ENCODE data around the gene ZYG11B. TPM values are rescaled to one million over a fixed set of nuclear protein-coding genes. Genes with fewer than 3 reads are reported as not detected.
A peak's percentile ranks its signal among the peaks of the same experiment; 100 is the strongest.
"Not testable (repeated sequence)": the region's sequence is repeated elsewhere in the genome, so short reads cannot be mapped to it uniquely, and the experiment has no call there.

Gene ZYG11B
- total RNA-seq, 1 donor from 2014 or later, result 97.4 TPM

DNA sequence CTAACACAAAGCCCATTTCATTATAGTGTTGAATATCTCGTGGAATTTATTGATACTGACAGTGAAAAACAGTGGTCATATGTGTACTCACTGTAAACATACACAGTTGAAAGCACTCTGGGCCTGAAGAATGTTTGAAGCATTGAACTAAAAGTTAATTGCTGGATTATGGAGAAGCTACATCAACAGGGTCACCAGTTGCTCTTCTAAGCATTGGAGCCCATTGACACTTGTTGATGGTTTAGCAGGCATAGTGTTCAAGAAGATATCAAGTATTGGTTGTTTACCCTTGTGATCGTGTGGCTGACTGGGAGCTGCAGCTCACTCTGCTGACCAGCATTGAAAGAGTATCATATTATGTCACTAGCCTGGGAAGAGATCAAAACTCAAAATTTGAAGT lies 126.6 kb downstream of the ZYG11B start:
- DNase-seq, result no peak

DNA sequence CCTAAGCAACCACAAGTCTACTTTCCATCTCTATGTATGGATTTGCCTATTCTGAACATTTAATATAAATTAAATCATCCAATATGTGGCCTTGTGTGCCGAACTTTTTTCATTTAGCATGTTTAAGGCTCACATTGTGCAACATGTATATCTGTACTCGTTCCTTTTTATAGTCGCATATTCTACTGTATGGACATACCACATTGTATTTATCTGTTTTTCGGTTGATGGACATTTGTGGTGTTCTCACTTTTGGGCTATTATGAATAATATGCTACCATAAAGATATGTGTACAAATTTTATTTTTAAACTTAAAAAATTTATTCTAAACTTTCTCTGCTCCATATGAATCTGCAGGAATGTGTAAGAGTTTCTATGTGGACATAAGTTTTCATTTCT lies 129.3 kb downstream of the ZYG11B start:
- DNase-seq, result no peak

DNA sequence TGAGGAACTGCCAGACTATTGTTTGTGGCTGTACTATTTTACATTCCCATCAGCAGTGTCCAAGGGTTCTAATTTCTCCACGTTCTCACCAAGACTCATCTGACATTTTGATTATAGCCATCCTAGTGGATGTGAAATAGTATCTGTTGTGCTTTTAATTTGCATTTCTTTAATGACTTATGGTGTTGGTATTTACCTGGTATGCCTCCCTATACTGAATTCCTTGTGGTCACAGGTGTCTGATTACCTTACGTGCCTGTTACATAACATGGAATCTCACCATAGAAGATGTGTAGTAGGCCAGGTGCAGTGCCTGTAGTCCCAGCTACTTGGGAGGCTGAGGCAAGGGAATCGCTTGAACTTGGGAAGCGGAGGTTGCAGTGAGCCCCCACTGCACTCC lies 129.8 kb downstream of the ZYG11B start:
- no peak for DNase-seq

DNA sequence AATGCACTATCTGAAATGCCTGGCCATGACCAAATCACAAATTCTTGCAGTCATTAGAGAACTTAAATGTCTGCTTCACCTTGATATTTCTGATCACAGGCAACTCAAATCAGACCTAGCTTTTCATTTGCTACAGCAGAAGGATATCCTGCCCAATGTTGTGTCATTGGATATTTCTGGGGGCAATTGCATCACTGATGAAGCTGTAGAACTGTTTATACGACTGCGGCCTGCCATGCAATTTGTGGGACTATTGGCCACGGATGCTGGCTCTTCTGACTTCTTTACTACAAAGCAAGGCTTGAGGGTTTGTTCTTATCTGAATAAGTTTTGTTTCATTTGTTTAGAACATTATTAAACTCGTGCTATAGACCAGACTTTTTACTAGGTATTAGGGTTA lies 131.2 kb downstream of the ZYG11B start:
- DNase-seq, result no peak

DNA sequence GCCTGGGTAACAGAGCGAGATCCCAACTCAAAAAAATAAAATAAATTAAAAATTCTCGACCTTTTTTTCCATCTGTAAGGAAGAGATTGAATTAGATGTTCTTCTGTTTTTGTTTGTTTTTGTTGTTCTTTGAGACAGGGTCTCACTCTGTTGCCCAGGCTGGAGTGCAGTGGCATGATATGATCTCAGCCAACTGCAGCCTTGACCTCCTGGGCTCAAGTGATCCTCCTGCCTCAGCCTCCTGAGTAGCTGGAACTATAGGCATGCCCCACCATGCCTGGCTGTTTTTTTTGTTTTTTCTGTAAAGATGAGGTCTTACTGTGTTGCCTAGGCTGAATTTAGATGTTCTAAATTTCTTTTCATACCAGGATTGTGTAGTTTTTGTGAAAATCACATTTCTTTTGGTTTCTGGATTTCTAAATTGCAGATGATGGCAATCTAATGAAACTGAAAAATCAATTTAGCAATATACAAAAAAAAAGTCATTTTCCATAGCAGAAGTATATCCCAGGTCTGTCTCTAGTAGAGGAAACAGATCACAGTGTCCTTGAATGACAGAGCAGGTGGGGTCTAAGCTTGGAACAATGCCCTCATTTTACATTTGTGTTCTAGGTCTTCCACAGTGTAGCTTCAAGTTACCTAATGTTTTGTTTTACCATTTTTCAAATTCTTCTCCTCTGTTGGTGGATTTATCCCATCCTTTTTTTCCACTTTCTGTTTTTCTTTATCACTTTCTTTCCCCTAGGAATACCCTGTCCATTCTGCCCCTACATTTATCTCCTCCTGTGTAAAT lies 136.6 kb downstream of the ZYG11B start:
- peak; percentile 34 for DNase-seq

DNA sequence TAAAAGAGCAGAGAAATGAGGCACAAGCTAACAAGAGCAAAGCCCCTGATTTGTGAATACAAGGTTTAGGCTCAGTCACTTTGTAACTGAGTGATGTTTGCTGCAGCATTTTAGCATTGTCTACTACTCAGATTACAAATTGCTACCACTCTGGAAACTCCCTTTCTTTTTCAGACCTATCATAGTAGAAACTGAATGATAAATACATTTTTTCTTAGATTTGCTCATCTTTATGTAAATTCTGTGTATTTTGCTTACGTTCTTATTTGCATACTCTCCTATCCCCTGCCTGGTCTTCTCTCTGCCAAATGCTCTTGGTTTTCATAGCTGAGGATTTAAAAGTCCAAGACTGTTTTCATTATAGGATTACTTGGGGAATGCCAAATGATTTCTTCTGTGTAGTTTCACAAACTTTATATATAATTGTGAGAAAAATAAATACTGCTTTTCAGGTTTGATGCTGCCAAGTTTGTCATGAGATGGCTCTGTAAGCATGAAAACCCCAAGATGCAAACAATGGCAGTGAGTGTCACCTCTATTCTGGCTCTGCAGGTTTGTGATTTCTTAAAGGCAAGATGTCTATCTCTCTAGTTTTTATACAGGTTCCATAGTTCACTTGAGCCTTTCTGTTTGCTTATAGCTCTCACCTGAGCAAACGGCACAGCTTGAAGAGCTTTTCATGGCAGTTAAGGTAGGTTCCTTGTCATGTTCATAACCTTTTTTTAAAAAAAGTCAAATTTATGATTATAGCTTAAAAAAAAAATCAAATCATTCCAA lies 141.0 kb downstream of the ZYG11B start:
- DNase-seq, result peak; percentile 31

DNA sequence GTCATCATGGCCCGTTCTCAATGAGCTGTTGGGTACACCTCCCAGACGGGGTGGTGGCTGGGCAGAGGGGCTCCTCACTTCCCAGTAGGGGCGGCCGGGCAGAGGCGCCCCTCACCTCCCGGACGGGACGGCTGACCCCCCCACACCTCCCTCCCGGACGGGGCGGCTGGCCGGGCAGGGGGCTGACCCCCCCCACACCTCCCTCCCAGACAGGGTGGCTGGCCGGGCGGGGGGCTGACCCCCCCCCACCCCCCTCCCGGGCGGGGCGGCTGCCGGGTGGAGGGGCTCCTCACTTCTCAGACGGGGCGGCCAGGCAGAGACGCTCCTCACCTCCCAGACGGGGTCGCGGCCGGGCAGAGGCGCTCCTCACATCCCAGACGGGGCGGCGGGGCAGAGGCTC lies 143.5 kb downstream of the ZYG11B start:
- DNase-seq, result not testable (repeated sequence)

DNA sequence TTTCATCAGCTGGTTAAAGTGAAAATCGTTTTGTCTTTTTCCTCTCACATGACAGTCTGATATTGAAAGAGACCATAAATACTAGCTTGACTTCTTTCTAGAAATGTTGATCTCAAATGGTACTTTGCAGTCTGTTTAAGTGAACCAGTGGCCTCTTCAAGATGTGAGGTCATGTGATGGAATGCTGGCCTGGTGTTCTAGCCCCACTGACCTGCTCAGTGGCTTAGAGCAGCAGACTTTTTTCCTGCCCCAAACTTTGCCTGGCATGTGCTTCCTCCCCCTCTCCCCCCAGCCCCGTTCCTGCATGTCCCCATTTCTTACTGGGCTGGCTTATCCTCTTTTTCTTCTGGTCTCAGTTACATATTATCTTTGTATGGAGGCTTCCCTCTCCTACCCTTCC lies 150.6 kb downstream of the ZYG11B start:
- no peak for DNase-seq

Small RNAs within 50 kb of the gene (small RNA-seq; reads per million reads assigned to genes)
- gene RN7SL62P (ENCODE audit: low replicate concordance), result not detected
- gene RNU2-30P (ENCODE audit: low replicate concordance), result not detected
- not detected for gene RNU6-969P (ENCODE audit: low replicate concordance)

Other genes starting within 250 kb of the ZYG11B start
- gene TUT4, start 173.4 kb upstream of the ZYG11B start, total RNA-seq, result 115 TPM
- gene GPX7, start 124.1 kb upstream of the ZYG11B start, total RNA-seq, result 138 TPM
- gene SHISAL2A, start 93.3 kb upstream of the ZYG11B start, total RNA-seq, result not detected
- gene COA7, start 28.1 kb upstream of the ZYG11B start, total RNA-seq, result 17.7 TPM
- gene ZYG11A, start 116.3 kb downstream of the ZYG11B start, total RNA-seq, result 0.62 TPM
- gene ECHDC2, start 195.3 kb downstream of the ZYG11B start, total RNA-seq, result 51.0 TPM
- 92.8 TPM for gene SCP2, start 200.8 kb downstream of the ZYG11B start, total RNA-seq